GM18498 (cell line): Measurements from ENCODE around the gene COL8A1.
"Not testable (repeated sequence)": the region's sequence is repeated elsewhere in the genome, so short reads cannot be mapped to it uniquely, and the experiment has no call there.

Experiments used
- ATAC-seq: cut with Tn5 transposase; IDR thresholded peaks from one replicate; pipeline ENCODE4 v1.9.1; 2021; ENCODE audit warnings: mild to moderate bottlenecking, moderate library complexity; ENCODE audit not compliant: unreplicated experiment

The COL8A1 gene

DNA sequence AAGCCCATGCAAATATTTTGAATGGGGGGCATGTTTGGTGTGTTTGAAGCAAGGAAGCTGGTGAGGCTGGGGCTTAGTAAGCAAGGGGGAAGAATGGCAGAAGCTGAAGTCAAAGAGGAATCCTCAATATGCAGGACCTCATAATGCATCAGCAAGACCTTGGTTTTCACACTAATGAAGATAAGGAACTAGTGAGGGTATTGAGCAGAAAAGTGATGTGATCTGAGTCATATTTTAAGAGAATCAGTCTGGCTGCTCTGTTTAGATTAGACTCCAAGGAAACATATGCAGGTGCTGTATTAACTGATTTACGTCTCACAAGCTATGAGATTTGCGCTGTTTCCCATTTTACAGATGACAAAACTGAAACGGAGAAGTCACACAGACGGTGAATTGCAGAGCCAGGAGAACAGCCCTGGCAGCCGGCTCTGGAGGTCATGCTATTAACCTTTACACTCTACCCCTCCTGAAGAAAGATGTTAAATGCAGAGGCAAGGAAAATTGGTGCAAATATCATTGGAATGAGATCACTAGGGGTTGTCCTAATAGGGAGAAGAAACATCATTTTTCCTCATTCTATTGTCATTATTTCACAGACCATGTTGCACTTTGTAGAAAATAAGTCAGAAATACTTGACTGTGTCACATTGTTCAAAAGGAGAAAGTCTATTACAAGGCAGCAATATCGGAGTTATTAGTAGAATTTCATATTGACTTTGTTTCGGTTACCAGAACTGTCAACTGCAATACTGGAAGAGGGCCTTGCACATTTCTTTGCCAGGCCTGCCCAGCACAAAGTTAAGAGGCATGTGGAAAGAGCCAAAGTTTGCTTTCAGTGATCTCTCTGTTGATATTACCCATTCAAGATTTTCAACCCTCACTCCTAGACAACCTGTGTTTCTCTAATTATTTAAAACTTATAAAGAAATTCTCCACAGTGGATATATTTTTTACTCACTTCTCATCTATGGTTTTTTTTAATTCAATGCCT is 64.9 kb downstream of the COL8A1 start:
- no peak for ATAC-seq

DNA sequence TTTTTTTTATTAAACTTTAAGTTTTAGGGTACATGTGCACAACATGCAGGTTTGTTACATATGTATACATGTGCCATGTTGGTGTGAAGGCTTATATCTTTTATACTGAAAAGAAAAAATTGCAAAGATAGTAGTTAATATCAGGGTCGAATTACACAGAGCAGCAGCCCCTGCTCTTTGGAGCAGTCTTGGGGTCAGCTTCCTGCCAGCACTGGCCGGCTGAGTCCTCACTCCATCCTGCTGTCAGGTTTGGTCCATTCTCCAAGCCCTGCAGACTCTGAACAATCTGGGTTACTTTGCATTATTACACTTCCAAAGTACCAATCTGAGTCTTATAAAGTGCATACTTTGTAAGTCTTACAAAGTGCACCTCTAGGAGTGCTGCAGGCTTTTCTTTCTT is 66.0 kb downstream of the COL8A1 start:
- ATAC-seq, result no peak

DNA sequence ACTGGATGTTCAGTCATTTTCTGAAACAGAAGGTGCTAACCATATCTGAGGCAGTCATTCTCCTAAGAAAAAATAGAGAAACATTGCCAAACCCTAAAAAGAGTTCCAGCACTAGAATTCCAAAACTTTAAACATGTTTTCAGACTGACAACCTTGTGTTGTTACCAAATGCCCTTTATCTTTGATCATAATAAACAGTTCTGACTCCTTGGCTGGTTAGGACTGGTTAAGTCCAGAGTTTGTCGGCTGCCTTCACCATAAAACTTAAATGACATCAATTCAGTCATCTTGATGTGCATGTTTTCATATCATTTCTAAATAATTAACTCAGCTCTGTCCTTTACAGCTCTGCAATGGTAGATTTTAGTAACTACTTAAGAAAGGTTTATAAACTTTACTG is 68.0 kb downstream of the COL8A1 start:
- no peak for ATAC-seq

DNA sequence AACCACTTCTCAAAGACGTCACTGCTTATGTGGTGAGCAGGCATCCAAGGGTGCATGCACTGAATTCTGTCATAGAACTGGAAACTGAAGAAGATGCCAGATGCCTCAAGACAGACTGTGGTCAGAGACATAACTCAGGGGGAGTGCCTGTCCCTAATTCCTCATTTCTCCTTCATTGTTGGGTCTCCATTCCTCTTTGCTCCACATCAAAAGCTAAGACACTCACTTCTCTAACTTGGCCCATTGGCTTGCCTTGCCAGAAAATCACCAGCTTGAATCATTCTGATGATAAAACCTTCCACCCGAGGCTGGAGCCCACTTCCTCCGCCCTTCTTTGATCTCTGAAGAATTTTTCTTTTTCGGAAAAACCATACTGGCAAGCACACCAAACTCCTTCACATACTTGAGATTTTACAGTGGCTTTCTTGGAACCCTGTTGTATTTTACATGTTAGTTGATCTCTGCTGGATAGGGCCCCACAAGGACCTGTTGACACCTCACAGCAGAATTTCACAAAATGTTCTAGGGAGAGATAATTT is 69.9 kb downstream of the COL8A1 start:
- ATAC-seq, result no peak

DNA sequence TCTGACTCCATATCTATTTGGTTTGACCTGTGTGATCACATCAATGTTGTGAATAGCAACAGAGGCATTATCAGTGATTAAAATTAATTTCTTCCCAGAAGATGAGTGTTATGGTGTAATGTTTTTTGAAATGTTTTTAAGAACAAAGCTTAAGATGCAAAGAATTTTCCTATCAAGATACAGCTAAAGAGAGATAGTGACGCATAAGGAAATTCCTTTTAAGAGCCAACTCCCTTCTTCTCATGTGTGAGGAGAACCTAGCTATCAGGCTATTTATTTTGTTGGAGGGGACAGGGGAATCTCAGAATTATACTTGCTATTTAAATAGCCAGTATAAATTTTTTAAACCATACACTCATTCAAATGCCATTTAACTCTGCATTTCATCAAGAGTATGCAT is 71.3 kb downstream of the COL8A1 start:
- no peak for ATAC-seq

DNA sequence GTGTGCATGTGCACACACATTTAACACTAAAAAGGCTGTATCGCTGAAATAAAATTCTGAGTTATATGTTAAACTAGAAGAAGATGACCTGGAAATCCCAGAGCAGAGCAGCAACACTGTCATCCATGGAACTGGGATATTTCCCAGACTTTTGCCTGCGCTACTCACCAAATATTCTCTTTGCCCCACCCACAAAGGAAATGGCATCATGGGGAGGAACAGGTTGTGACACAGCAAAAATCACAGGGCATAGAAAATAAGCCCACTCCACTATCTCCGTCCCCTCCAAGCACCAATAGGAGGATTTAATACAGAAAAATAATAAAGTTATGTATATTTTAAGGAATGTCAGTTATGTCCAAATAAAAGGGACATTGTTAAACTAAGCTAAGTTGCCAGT is 71.7 kb downstream of the COL8A1 start:
- no peak for ATAC-seq

DNA sequence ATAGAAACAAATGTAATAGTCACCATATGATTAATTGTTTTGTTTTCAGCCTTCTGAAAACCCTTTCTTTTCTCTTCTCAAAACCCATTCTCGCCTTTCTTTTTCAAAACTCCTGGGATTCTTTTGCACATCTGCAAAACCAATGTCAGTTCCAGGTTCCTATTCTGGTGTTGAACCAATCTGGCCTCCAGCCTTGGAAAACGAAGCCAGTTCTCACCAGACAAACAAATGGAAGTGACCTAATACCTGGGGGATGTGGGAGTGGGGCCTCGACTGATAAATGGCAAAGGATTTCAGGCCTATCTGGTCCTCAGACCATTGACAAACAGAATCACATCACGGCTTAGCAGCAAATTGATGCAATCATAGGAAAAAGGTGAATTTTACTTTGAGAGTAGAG is 73.0 kb downstream of the COL8A1 start:
- no peak for ATAC-seq

DNA sequence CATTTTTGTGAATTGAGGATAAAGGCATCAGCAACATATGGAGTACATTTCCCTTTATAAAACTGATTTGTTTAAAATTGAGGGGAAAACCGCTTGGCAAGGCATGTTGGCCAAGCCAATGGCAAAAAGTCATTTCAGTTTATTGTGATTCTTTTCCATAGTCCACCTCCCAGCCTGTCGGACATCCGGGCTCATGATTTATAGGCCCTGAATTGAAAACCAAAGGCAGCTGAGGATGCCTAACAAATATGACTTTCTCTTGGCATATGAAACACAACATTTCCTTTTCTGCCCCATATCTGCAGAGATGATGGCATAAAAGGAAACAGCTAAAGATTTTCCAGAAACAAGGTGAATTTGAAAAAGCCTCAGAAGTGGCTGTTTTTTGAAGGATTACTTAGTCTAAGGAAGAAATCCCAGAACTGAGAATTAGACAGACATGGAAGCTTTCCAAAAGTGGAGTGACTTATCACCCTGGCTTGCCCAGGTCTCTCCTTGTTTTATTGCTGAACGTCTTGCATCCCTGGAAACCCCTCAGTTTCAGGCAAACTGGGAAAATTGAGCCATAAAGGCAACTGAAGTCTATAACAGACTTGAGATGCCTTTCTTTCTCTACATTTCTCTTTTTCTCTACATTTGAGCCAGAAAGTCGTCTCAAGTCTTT is 74.0 kb downstream of the COL8A1 start:
- ATAC-seq, result no peak

DNA sequence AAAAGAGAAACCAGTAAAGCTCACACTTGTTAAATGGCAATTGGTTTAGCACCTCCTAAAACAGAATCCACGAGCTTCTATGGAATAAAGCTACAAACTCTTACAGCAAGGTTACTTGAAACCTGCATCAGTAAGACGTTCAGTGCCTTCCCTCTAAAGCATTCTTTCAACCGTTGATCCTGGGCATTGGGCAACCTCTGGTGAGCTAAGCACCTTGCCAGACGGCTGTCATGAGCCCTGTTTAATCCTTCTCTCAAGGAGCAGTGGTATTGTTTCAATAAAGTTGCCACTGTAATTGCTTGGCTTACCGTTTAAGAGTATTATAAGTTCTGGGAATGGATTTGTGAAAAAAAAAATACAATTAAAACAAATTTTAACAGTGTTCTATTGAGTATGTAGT is 75.0 kb downstream of the COL8A1 start:
- no peak for ATAC-seq

DNA sequence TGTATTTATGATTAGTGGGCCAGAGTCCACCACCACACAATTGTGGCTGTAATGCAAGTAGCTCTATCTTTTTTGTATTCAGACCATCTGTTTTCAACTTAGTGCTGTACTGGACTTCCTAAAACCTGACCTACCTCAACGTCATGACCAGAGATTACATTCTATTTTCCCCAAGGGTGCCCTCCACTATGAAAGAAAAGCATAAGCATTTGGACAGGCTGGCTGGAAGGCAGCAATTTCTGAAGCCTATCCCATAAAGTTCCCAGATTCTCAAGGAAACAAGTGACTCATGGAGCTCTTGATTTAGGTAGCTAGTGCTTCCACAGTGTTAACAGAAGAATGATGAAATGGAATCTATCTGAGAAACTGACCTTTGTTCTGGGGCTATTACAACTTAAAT is 75.8 kb downstream of the COL8A1 start:
- ATAC-seq, result no peak

DNA sequence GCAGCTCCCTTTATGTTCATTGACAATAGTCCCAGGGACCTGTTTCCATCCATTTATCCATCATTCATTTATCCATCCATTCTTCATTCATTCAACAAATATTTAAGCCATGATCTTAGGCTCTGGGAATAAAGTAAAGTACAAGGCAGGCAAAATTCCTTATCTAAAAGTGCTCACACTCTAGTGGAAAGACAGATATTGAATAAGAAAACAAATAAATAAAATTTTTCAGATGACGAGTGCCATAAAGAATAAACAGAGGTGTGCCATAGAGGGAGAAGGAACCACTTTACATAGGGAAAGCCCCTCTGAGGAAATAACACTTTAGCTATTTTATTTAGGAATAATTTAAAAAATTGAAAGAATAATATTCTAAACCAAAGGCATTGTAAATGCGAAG is 76.2 kb downstream of the COL8A1 start:
- no peak for ATAC-seq

DNA sequence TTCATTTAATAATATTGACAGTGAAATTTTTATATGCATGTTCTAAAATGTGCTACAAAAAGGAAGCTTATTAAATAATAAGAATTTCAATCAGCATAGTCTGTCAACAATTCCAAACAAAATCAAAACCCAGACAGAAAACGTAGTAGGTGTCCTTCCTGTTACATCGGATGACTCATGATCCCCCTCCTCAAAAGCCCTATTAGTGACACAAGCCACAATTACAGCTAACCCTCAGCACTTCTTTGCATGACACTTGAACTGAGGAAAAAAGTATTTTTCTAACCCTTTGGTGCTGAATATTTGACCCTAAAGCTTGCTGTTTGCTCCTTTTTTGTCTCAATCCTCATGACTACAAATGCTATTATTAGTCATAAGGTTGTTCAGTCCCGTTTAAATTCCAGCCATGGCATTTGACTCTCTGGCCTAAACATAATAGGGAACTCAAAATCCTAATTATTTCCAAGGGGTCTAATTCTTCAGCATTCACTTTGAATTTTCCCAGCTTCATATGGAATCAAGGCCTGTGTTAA is 78.1 kb downstream of the COL8A1 start:
- no peak for ATAC-seq

DNA sequence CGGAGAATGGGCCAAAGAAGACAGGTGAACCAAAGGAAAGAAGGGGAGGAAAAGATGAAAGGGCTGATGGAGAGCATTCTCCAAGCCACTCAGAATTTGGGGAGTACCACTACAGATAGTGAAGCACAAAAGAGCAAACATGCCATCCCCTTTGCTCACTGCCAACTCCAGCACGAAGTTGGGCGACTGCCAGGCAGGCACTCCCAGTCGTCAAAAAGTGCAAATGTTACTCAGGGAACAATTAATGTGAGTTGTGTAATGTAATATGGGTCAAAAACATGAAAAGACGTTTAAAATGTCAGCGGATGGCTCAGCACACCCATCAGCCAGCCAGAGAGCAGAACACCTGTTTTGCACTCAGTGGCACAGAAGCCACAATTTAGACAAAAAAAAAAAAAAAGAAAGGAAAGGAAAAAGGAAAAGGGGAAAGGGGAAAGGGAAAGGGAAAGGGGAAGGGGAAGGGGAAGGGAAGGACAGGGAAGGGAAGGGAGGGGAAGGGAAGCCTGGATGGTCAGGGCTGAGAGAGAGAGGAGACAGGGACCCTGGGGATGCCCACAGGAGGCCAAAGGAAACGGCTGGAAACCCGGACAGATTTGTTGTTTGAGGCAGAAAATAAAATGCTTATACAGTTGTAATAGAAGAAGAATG is 82.7 kb downstream of the COL8A1 start:
- ATAC-seq, result no peak

DNA sequence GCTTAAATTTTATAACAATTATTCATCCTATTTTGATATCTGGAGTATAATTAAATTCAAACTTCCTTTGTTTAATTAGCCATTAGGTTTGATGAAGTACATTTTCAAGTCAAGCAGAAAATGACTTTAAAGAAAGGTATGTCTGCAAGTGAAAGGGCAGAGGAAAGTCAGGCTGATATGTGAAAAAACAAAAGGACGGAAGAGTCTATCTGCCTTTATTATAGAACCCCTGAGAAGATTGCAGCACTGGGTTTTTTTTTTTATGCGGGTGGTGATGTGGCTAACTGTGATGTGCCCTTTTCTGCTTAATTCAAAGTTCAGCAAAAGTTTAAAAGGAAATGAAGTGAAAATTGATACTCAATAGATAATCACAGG is 83.2 kb downstream of the COL8A1 start:
- no peak for ATAC-seq

DNA sequence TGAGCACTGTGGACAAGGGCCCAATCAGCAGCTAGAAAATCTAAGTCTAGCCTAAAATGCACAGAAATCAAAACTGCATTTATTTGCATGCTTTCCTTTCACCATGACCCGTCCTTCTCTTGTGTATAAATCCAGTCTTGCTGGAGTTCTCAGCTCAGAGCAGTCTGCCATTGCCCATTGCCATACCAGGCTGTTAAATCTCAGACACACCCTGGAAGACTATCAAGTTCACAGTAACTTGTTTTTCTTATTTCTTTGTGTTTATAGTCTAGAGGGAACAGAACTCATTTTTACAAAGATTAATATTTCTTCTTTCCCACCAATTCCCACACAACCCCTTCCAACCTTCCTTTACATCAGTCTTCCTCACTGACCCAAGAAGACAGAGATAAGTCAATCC is 85.9 kb downstream of the COL8A1 start:
- no peak for ATAC-seq

DNA sequence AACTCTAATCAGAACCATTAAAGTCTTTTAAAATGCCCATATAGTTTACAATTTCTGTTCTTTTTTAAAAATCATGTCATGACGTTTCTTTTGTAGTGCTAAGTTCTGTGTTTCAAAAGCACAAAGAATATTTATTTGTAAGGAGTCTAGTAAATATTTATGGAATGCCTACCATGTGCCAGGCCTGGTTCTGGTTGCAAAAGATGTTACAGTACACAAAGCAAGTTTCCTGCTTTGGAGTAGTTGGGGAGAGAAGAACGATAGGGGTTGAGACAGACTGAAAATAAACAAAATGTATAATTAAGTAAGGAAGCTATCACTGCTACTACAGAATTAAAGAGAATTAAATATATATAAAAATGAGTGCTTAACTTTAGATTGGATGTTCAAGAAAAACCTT is 92.5 kb downstream of the COL8A1 start:
- ATAC-seq, result no peak

DNA sequence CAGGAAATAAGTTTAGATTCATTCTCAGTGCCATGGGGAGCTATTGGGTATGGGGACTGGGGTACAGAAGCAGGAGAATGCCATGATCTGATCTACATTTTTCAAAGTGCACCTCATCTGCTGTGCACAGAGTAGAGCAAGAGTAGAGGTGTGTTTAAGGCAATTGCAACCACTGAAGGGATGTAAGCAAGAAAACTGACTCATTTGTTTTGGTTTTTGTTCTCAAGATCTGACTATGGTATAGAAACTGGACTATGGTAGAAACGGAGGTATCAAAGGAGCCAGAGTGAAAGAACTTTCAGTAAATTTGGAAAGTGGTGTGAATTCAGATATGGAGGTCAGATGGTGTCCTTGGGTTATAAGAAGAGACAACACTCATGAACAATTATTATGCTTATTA is 93.1 kb downstream of the COL8A1 start:
- peak; percentile 66 for ATAC-seq

DNA sequence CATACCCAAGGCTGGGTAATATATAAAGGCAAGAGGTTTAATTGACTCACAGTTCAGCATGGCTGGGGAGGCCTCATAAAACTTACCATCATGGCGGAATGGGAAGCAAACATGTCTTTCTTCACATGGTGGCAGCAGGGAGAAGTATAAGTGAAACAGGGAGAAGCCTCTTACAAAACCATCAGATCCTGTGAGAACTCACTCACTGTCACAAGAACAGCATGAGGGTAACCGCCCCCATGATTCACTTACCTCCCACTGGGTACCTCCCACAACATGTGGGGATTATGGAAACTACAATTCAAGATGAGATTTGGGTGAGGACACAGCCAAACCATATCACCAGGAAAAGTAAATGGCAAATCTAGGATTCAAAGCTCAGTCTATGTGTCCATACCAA is 102.0 kb downstream of the COL8A1 start:
- ATAC-seq, result not testable (repeated sequence)

DNA sequence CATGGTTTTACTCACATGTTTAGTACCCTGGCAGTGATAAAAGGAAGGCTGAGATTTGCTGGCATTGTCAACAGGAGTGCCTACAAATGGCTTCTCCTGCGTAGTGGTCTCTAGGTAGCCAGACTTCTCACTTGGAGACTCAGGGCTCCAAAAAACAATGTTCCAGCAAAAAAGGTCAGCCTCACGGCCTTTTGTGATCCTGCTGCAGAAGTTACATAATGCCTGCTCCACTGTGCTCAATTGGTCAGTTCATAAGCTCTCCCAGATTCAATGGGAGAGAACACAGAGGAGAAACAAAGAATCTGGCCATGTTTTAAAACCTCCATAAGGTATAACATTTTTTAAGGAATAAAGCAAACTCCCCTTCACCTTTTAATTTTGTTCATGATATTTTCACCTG is 103.2 kb downstream of the COL8A1 start:
- no peak for ATAC-seq

DNA sequence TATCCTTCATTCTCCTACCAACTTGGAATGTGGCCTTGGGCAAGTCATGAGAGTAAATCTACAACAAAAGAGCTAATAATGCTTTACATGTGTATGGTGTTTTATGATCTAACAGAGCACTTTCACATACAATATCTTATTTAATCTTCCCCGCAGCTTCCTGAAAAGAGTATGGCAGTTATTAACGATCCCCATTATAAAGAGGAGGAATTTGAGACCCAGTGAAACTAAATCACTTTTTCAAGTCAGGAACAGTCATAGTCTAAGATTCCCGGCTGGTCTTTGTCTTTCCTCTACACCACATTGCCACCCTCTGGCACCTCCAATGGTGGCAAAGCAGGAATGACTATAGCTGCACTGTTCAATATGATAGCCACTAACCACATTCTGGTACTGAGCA is 109.5 kb downstream of the COL8A1 start:
- no peak for ATAC-seq

DNA sequence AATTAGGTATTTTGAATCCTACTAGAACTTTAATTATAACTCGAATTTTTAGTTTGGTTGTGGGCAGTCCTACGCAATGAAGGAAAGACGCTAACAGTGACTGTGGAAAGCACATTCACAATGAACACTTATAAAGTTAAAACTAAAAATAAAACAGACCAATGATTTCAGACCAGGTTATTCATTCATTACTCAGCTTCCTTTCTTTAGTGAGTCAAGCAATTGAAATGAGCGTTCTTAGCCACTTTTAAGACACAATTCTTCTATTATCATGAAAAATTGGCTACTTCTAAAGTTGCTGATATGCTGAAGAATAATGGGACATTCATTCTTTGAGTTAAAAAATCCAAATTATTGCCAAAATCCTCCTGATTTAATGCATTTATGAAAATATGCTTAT is 113.3 kb downstream of the COL8A1 start:
- no peak for ATAC-seq
